Activated T-cell treated with anti-CD3 and anti-CD28 coated beads, Interleukin-2, amount 50 U/mL, for 72 hours (primary cell): ENCODE results near the gene CLK2. TPM values are rescaled to one million over a fixed set of nuclear protein-coding genes. Genes with fewer than 3 reads are reported as not detected.

Experiments
- ATAC-seq, 2 donors: fragments of 150-1000 bp; cut with Tn5 transposase; replicated peaks in 1 of 2; 2 replicates each; pipeline ENCODE4 v1.10.0; 2021; ENCODE audit warnings: moderate library complexity in 2 of 2, mild to moderate bottlenecking in 1 of 2
- DNase-seq, 2 donors: peaks; one replicate each; pipeline ENCODE4 v3.0.0; 2021 to 2022; ENCODE audit warnings: mixed read lengths in 1 of 2
- H3K27ac Mint-ChIP-seq: one replicate; pipeline ENCODE4 v1.8.0; 2022; ENCODE audit warnings: mild to moderate bottlenecking, moderate library complexity, mixed read lengths
- H3K27me3 Mint-ChIP-seq: one replicate; pipeline ENCODE4 v1.8.0; 2022; ENCODE audit warnings: low read depth, mixed read lengths
- H3K36me3 Mint-ChIP-seq, 2 donors: one replicate each; pipeline ENCODE4 v1.8.0; 2022; ENCODE audit warnings: mixed read lengths in 2 of 2, mild to moderate bottlenecking in 1 of 2; ENCODE audit not compliant: insufficient read depth in 2 of 2
- H3K4me1 Mint-ChIP-seq: one replicate; pipeline ENCODE4 v1.8.0; 2022; ENCODE audit warnings: low read depth, mixed read lengths
- H3K4me3 Mint-ChIP-seq, 2 donors: one replicate each; pipeline ENCODE4 v1.8.0; 2022; ENCODE audit warnings: mild to moderate bottlenecking in 2 of 2, mixed read lengths in 2 of 2, moderate library complexity in 2 of 2
- H3K9me3 Mint-ChIP-seq, 2 donors: one replicate each; pipeline ENCODE4 v1.8.0; 2022; ENCODE audit warnings: mixed read lengths in 2 of 2
- total RNA-seq, 2 donors: library from RNA; stranded (reverse); gene quantifications; one replicate each; pipeline ENCODE4 v1.2.3, GENCODE V29; 2022

The CLK2 gene
- 10 to 100 TPM; 72.4 to 77.9 TPM for total RNA-seq

GRCh38 chr1:155273343-155274245 lies at the start of gene CLK2:
Gene CLK2, minus strand, starts transcription at chr1:155273504. Its CDS starts 2,527 bp downstream, at chr1:155270977.
- Mint-ChIP-seq H3K4me1 (peaks cover 52% of the 10 kb centered on the region), H3K9me3 (no peaks in the 10 kb centered on the region), H3K4me3 (peak within 1 kb of the TSS; percentile 93 to 94), H3K36me3 (peaks cover 11 to 19% of the 10 kb centered on the region in 2 donors), H3K27ac (peak within 1 kb of the TSS; percentile 93), H3K27me3 (no peaks in the 10 kb centered on the region)
- peak; percentile 99 for DNase-seq
- ATAC-seq, result peak; percentile 89 to 90

GRCh38 chr1:155322571-155322952 lies 49.3 kb upstream of the CLK2 start:
- Mint-ChIP-seq H3K4me3 (peak overlapping the region; percentile 66 to 84), H3K4me1 (peaks cover 40% of the 10 kb centered on the region), H3K27ac (no peak overlapping the region), H3K36me3 (peaks cover 0 to 3% of the 10 kb centered on the region in 2 donors), H3K27me3 (no peaks in the 10 kb centered on the region), H3K9me3 (no peaks in the 10 kb centered on the region)
- peak in 1 of 2 donors; percentile 18 for DNase-seq
- no peak for ATAC-seq

- Mint-ChIP-seq H3K4me1 (peaks cover 40% of the 10 kb centered on the region), H3K36me3 (peaks cover 0 to 3% of the 10 kb centered on the region in 2 donors), H3K27me3 (no peaks in the 10 kb centered on the region), H3K4me3 (peak overlapping the region; percentile 66 to 84), H3K9me3 (no peaks in the 10 kb centered on the region), H3K27ac (no peak overlapping the region)
- ATAC-seq (no peak), DNase-seq (peak in 1 of 2 donors; percentile 12)
Measured at GRCh38 chr1:155321639-155322503, 48.6 kb upstream of the CLK2 start.

GRCh38 chr1:155320661-155321617 lies 47.6 kb upstream of the CLK2 start, which contains the start of gene RUSC1:
Gene RUSC1, plus strand, starts transcription at chr1:155320894. Its CDS starts 880 bp downstream, at chr1:155321774.
- DNase-seq, result peak; percentile 79 to 84
- Mint-ChIP-seq H3K4me1 (peaks cover 35% of the 10 kb centered on the region), H3K9me3 (no peaks in the 10 kb centered on the region), H3K27me3 (no peaks in the 10 kb centered on the region), H3K36me3 (peaks cover 0 to 3% of the 10 kb centered on the region in 2 donors), H3K27ac (no peak within 1 kb of the TSS), H3K4me3 (peak within 1 kb of the TSS; percentile 57 to 84)
- peak; percentile 36 to 37 for ATAC-seq

GRCh38 chr1:155320252-155320651 lies 46.9 kb upstream of the CLK2 start:
- Mint-ChIP-seq H3K9me3 (no peaks in the 10 kb centered on the region), H3K27me3 (no peaks in the 10 kb centered on the region), H3K27ac (no peak overlapping the region), H3K36me3 (peaks cover 0 to 3% of the 10 kb centered on the region in 2 donors), H3K4me1 (peaks cover 30% of the 10 kb centered on the region), H3K4me3 (peak overlapping the region; percentile 57 to 84)
- DNase-seq (peak in 1 of 2 donors; percentile 7), ATAC-seq (no peak)

- Mint-ChIP-seq H3K9me3 (no peaks in the 10 kb centered on the region), H3K4me3 (peak overlapping the region in 1 of 2 donors; percentile 84), H3K27ac (no peak overlapping the region), H3K27me3 (no peaks in the 10 kb centered on the region), H3K4me1 (peaks cover 30% of the 10 kb centered on the region), H3K36me3 (peaks cover 0 to 3% of the 10 kb centered on the region in 2 donors)
- DNase-seq, result no peak
- no peak for ATAC-seq
Measured at GRCh38 chr1:155319536-155319935, 46.2 kb upstream of the CLK2 start.

GRCh38 chr1:155318082-155318481 lies 44.8 kb upstream of the CLK2 start:
- Mint-ChIP-seq H3K9me3 (no peaks in the 10 kb centered on the region), H3K36me3 (peaks cover 3 to 8% of the 10 kb centered on the region in 2 donors), H3K4me1 (peaks cover 36% of the 10 kb centered on the region), H3K27ac (no peak overlapping the region), H3K27me3 (no peaks in the 10 kb centered on the region), H3K4me3 (no peak overlapping the region)
- DNase-seq (no peak), ATAC-seq (no peak)

GRCh38 chr1:155316922-155317321 lies 43.6 kb upstream of the CLK2 start:
- no peak for DNase-seq
- no peaks in the 10 kb centered on the region for H3K9me3 Mint-ChIP-seq
- peaks cover 32% of the 10 kb centered on the region for H3K4me1 Mint-ChIP-seq
- no peak overlapping the region for H3K4me3 Mint-ChIP-seq
- no peak overlapping the region for H3K27ac Mint-ChIP-seq
- ATAC-seq, result no peak
- no peaks in the 10 kb centered on the region for H3K27me3 Mint-ChIP-seq
- H3K36me3 Mint-ChIP-seq, result peaks cover 10 to 12% of the 10 kb centered on the region in 2 donors

- ATAC-seq (no peak), DNase-seq (no peak)
- Mint-ChIP-seq H3K27me3 (no peaks in the 10 kb centered on the region), H3K36me3 (peaks cover 17 to 32% of the 10 kb centered on the region in 2 donors), H3K27ac (no peak overlapping the region), H3K9me3 (no peaks in the 10 kb centered on the region), H3K4me3 (no peak overlapping the region), H3K4me1 (peaks cover 35% of the 10 kb centered on the region)
Measured at GRCh38 chr1:155313261-155313660, 40.0 kb upstream of the CLK2 start.

GRCh38 chr1:155309423-155310021 lies 36.2 kb upstream of the CLK2 start:
- Mint-ChIP-seq H3K27me3 (no peaks in the 10 kb centered on the region), H3K27ac (peak overlapping the region; percentile 97), H3K9me3 (no peaks in the 10 kb centered on the region), H3K4me3 (peak overlapping the region; percentile 98 to 99), H3K36me3 (peaks cover 17 to 32% of the 10 kb centered on the region in 2 donors), H3K4me1 (peaks cover 39% of the 10 kb centered on the region)
- DNase-seq (peak in 1 of 2 donors; percentile 9), ATAC-seq (no peak)

- no peaks in the 10 kb centered on the region for H3K9me3 Mint-ChIP-seq
- peak; percentile 99 for ATAC-seq
- H3K27me3 Mint-ChIP-seq, result no peaks in the 10 kb centered on the region
- DNase-seq, result peak; percentile 95 to 98
- peaks cover 17 to 32% of the 10 kb centered on the region in 2 donors for H3K36me3 Mint-ChIP-seq
- peak within 1 kb of the TSS; percentile 97 for H3K27ac Mint-ChIP-seq
- peaks cover 39% of the 10 kb centered on the region for H3K4me1 Mint-ChIP-seq
- H3K4me3 Mint-ChIP-seq, result peak within 1 kb of the TSS; percentile 98 to 99
Measured at GRCh38 chr1:155308493-155309422, 35.5 kb upstream of the CLK2 start, which contains the start of gene FDPS. Gene FDPS, plus strand, starts transcription at chr1:155308866. Its CDS starts 924 bp downstream, at chr1:155309790.
